OCI-LY3 (cell line): ENCODE measurements around the gene ALKBH3.

Experiments used
- H2AFZ ChIP-seq: fragments of 200-600, 300-600 bp; shearing (Covaris generic); 2 replicates; pipeline ENCODE4 v1.6.0; 2014; ENCODE audit warnings: antibody characterized with exemption, low read depth, low read length
- H3K27ac ChIP-seq: fragments of 200-600, 300-600 bp; sonication (generic); 2 replicates; pipeline ENCODE4 v1.5.1; 2014; ENCODE audit warnings: mild to moderate bottlenecking, low read length, moderate library complexity, mixed read lengths
- H3K27me3 ChIP-seq: fragments of 200-600, 300-600 bp; sonication (generic); 2 replicates; pipeline ENCODE4 v1.6.1; 2014; ENCODE audit warnings: low read depth, low read length, mixed read lengths
- H3K36me3 ChIP-seq: fragments of 200-600, 300-600 bp; sonication (generic); replicated peaks from 2 replicates; pipeline ENCODE3; 2014; ENCODE audit warnings: low read depth, low read length, mixed read lengths
- H3K4me1 ChIP-seq: fragments of 300-600, 200-600 bp; sonication (generic); 2 replicates; pipeline ENCODE4 v1.6.1; 2014; ENCODE audit warnings: low read length, mixed read lengths
- H3K4me2 ChIP-seq: fragments of 200-600, 300-600 bp; sonication (generic); 2 replicates; pipeline ENCODE4 v1.6.1; 2014; ENCODE audit warnings: low read length, mixed read lengths
- H3K4me3 ChIP-seq: fragments of 300-600, 200-600 bp; sonication (generic); 2 replicates; pipeline ENCODE4 v1.5.1; 2014; ENCODE audit warnings: antibody characterized with exemption, mild to moderate bottlenecking, low read length, moderate library complexity
- H3K79me2 ChIP-seq: fragments of 300-600, 200-600 bp; shearing (Covaris generic); 2 replicates; pipeline ENCODE4 v1.6.1; 2014; ENCODE audit warnings: mild to moderate bottlenecking, low read length, mixed read lengths
- H3K9ac ChIP-seq: fragments of 300-600, 200-600 bp; shearing (Covaris generic); 2 replicates; pipeline ENCODE4 v1.6.0; 2014; ENCODE audit warnings: mild to moderate bottlenecking, low read length, moderate library complexity
- H3K9me3 ChIP-seq: fragments of 200-600, 300-600 bp; shearing (Covaris generic); 2 replicates; pipeline ENCODE4 v1.6.1; 2014; ENCODE audit warnings: low read length, mixed read lengths; ENCODE audit not compliant: insufficient read depth
- H4K20me1 ChIP-seq: fragments of 200-600, 300-600 bp; sonication (generic); 2 replicates; pipeline ENCODE4 v1.6.1; 2016; ENCODE audit warnings: low read length, mixed read lengths; ENCODE audit not compliant: insufficient read depth
- CTCF ChIP-seq: fragments of 200-600, 300-600 bp; sonication (generic); IDR thresholded peaks from 2 replicates; pipeline ENCODE4 v1.5.1; 2014; ENCODE audit warnings: antibody characterized with exemption, low read length, low read depth
- EZH2phosphoT487 ChIP-seq: fragments of 200-600 bp; shearing (Covaris generic); IDR thresholded peaks from 2 replicates; pipeline ENCODE4 v1.6.1; 2018; ENCODE audit warnings: antibody characterized with exemption, mixed run types, low read depth

ALKBH3 gene

DNA sequence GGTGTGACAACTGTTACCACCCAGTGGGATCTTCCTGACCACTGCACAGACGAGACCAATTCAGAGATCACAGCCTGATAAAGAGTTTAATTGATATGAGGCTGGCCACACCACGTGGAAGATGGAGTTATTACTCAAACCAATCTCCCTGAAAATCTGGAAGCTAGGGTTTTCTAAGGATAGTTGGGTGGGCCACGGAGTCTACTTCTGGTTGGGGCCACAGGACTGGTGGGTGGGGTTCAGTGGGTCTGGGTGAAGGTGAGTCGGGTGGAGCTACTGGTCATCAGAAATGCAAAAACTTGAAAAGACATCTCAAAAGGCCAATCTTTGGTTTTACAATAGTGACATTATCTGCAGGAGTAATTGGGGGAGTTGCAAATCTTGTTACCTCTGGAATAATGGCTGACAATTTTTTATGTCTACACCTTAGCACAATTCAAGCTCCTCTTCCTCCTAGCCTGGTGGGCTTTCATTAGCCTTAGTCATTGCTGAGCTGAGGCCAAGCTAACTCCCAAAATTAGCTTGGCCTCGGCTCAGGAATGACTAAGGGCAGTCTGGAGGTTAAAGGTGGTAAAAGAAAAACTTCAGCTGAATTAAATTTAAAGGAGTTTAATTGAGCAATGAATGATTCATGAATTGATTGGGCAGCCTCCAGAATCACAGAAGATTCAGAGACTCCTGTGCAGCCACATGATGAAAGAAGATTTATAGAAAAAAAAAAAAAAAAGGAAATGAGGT lies 74.9 kb downstream of the ALKBH3 start:
- no peak overlapping the region for H3K4me3 ChIP-seq
- no peaks in the 10 kb centered on the region for H3K79me2 ChIP-seq
- no peaks in the 10 kb centered on the region for H3K27me3 ChIP-seq
- no peak overlapping the region for H3K9ac ChIP-seq
- no peak overlapping the region for H3K27ac ChIP-seq
- peaks cover 7% of the 10 kb centered on the region for H3K4me1 ChIP-seq
- H3K36me3 ChIP-seq, result no peaks in the 10 kb centered on the region
- H3K4me2 ChIP-seq, result no peak overlapping the region; the same call in 1 of the 2 replicates
- no peak for TF ChIP-seq CTCF
- TF ChIP-seq EZH2phosphoT487, result no peak
- no peaks in the 10 kb centered on the region for H4K20me1 ChIP-seq
- peaks cover 9% of the 10 kb centered on the region; the same call in 1 of the 2 replicates for H3K9me3 ChIP-seq
- H2AFZ ChIP-seq, result peak overlapping the region; percentile 81

DNA sequence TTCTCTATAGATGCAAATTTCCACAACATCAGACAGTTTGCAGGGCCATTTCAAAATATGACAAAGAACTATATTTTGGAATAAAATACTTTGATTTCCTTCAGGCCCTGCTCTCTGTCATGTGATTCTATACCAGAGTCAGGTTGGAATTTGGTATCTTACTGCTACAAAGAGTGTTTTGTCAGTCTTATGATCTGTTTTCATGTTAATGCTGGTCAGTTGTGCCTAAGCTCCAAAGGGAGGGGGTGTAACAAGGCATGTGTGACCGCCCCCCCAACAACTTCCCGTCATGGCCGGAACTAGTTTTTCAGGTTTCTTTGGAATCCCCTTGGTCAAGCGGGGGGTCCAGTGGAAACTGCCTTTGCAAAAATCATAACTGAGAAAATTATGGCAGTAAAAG lies 76.9 kb downstream of the ALKBH3 start:
- H3K27me3 ChIP-seq, result no peaks in the 10 kb centered on the region
- peaks cover 9% of the 10 kb centered on the region; the same call in 1 of the 2 replicates for H3K9me3 ChIP-seq
- H3K9ac ChIP-seq, result no peak overlapping the region
- H4K20me1 ChIP-seq, result no peaks in the 10 kb centered on the region
- H3K36me3 ChIP-seq, result no peaks in the 10 kb centered on the region
- H3K4me2 ChIP-seq, result no peak overlapping the region
- no peak overlapping the region for H2AFZ ChIP-seq
- no peak overlapping the region for H3K27ac ChIP-seq
- H3K4me1 ChIP-seq, result peaks cover 7% of the 10 kb centered on the region
- no peak overlapping the region for H3K4me3 ChIP-seq
- no peaks in the 10 kb centered on the region for H3K79me2 ChIP-seq
- TF ChIP-seq CTCF (no peak), EZH2phosphoT487 (no peak)

DNA sequence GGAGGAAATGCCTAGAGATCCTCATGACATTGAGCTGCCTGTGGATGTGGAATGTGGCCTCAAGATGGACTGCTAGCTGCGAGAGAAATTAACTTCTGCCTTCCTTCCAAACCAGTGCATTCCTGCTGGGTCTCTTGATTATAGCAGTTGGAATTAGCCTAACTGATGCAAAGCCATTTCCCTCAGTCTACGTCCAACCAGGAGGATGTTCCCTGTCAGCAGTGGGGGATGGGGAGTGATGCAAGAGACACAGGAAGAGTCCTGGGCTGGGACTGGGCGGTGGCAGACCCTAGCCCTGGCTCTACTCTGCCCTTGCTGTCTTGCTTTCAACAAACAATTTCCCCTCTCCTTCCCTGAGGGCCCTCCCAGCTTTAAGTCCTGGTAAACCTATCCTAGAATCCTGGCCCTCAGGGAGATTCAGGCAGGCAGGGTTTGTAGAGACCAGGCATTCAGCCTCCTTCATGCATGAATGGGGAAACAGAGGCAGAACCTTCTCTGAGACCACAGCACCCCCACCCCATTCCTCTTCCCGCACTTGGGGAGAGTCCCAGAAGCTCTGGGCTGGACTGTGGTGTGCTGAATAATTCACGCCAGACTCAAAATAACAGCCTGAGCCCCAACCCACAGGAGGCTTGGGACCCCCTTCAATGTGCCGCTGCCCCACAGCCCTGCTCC lies 78.8 kb downstream of the ALKBH3 start:
- Histone ChIP-seq H3K27ac (no peak overlapping the region), H3K79me2 (no peaks in the 10 kb centered on the region), H4K20me1 (no peaks in the 10 kb centered on the region), H2AFZ (no peak overlapping the region), H3K4me2 (no peak overlapping the region), H3K4me1 (peaks cover 7% of the 10 kb centered on the region), H3K9me3 (peaks cover 9% of the 10 kb centered on the region; the same call in 1 of the 2 replicates), H3K9ac (no peak overlapping the region), H3K36me3 (no peaks in the 10 kb centered on the region), H3K4me3 (no peak overlapping the region), H3K27me3 (no peaks in the 10 kb centered on the region)
- TF ChIP-seq CTCF, result no peak
- TF ChIP-seq EZH2phosphoT487, result no peak

DNA sequence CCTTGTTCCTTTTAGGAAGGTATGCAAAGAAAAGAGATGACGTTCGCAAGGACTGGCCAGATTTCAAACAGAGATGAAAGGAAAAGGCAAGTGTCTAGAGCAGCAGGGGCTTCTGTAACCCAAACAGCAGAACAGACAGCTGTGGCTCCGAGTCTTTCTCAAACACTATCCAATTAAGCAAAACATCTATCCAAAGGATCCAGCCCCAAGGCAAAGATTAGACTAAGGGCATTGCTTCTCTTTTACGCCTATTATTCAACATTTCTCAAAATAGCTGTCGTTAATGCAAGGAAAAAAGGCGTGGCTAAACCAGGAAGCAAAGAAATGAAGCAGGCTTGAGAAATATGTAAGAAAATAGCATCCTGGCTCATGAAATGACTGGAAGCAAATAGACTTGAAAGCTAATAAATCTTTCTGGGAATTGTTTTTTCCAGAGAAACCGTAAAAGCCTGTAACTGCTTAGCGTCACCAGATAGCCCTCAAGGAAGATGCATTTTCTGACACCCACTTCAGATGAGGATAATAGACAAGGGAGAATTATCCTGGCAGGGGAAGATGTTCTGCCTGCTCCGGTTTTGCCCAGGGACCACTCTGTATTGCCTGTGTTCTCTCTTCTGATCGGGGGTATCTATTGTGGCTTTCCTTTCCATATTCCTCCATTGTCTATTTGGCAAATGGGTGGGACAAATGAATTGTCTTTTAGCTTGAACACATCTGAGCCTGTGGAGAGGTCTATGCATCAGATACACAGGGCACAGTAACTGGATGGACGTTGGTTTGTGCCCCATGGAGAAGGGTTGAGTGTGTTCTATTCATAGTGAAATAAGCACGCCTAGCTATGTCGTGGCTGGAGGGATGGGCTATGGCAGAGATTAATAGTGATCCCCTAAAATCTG lies 82.0 kb downstream of the ALKBH3 start:
- Histone ChIP-seq H3K4me2 (no peak overlapping the region), H3K79me2 (no peaks in the 10 kb centered on the region), H3K4me3 (no peak overlapping the region), H3K9ac (no peak overlapping the region), H3K27me3 (no peaks in the 10 kb centered on the region), H3K27ac (no peak overlapping the region), H3K9me3 (peaks cover 9% of the 10 kb centered on the region; the same call in 1 of the 2 replicates), H4K20me1 (no peaks in the 10 kb centered on the region), H2AFZ (no peak overlapping the region), H3K36me3 (no peaks in the 10 kb centered on the region), H3K4me1 (no peaks in the 10 kb centered on the region)
- TF ChIP-seq EZH2phosphoT487 (no peak), CTCF (no peak)
